Mesenchymal stem cell (in vitro differentiated cells and primary cell): ENCODE data around the gene ELL2.

Experiments used
- DNase-seq: peaks from one replicate; pipeline ENCODE4 v3.0.0-alpha.2; 2013
- H2AFZ ChIP-seq: one replicate; pipeline ENCODE4 v1.6.1; 2013; ENCODE audit warnings: low read depth, mild to moderate bottlenecking, control low read depth, inconsistent platforms, low read length, moderate library complexity
- H2AK5ac ChIP-seq: 2 replicates; pipeline ENCODE4 v1.6.1; 2013; ENCODE audit warnings: low read length, moderate library complexity, mild to moderate bottlenecking, inconsistent platforms; ENCODE audit not compliant: severe bottlenecking
- H2BK120ac ChIP-seq: one replicate; pipeline ENCODE4 v1.6.1; 2013; ENCODE audit warnings: low read depth, mild to moderate bottlenecking, inconsistent platforms, low read length, moderate library complexity
- H2BK12ac ChIP-seq, 2 experiments: one replicate each; pipeline ENCODE4 v1.6.1; 2013; ENCODE audit warnings: inconsistent platforms in 2 of 2, low read length in 2 of 2, mild to moderate bottlenecking in 2 of 2, moderate library complexity in 2 of 2, control low read depth in 1 of 2
- H2BK15ac ChIP-seq: one replicate; pipeline ENCODE4 v1.6.1; 2013; ENCODE audit warnings: mild to moderate bottlenecking, low read depth, inconsistent platforms; ENCODE audit not compliant: poor library complexity, severe bottlenecking
- H2BK5ac ChIP-seq: 2 replicates; pipeline ENCODE4 v1.6.1; 2013; ENCODE audit warnings: low read depth, mild to moderate bottlenecking, low read length, control low read depth, inconsistent platforms; ENCODE audit not compliant: poor library complexity, severe bottlenecking
- H3K14ac ChIP-seq, 2 experiments: one replicate each; pipeline ENCODE4 v1.6.1; 2013; ENCODE audit warnings: inconsistent platforms in 2 of 2, low read length in 2 of 2, control low read depth in 1 of 2, mild to moderate bottlenecking in 1 of 2, moderate library complexity in 1 of 2
- H3K18ac ChIP-seq, 2 experiments: one replicate each; pipeline ENCODE4 v1.6.1; 2013; ENCODE audit warnings: inconsistent platforms in 2 of 2, low read length in 2 of 2, control low read depth in 1 of 2, low read depth in 1 of 2, mild to moderate bottlenecking in 1 of 2
- H3K23ac ChIP-seq, 2 experiments: one replicate each; pipeline ENCODE4 v1.6.1; 2013; ENCODE audit warnings: inconsistent platforms in 2 of 2, low read length in 2 of 2, mild to moderate bottlenecking in 2 of 2, moderate library complexity in 2 of 2, control low read depth in 1 of 2
- H3K27ac ChIP-seq: 2 replicates; pipeline ENCODE4 v1.5.1; 2013; ENCODE audit warnings: mild to moderate bottlenecking, moderate library complexity, low read length, control low read depth, inconsistent platforms; ENCODE audit not compliant: poor library complexity, severe bottlenecking
- H3K27me3 ChIP-seq, 2 experiments: 2 replicates each; pipeline versions ENCODE4 v1.6.1 to v1.7.0; 2013; ENCODE audit warnings: low read length in 2 of 2, mild to moderate bottlenecking in 2 of 2, moderate library complexity in 2 of 2, control low read depth in 1 of 2, inconsistent platforms in 1 of 2; ENCODE audit not compliant: control insufficient read depth in 1 of 2, insufficient read depth in 1 of 2
- H3K36me3 ChIP-seq, 2 experiments: 2 replicates each; pipeline versions ENCODE4 v1.6.1 to v1.7.0; 2013; ENCODE audit warnings: low read length in 2 of 2, control low read depth in 1 of 2, inconsistent platforms in 1 of 2, low read depth in 1 of 2, mild to moderate bottlenecking in 1 of 2; ENCODE audit not compliant: insufficient read depth in 2 of 2, control insufficient read depth in 1 of 2
- H3K4ac ChIP-seq, 2 experiments: one replicate each; pipeline ENCODE4 v1.6.1; 2013; ENCODE audit warnings: inconsistent platforms in 2 of 2, low read length in 2 of 2, mild to moderate bottlenecking in 2 of 2, moderate library complexity in 2 of 2, control low read depth in 1 of 2, low read depth in 1 of 2
- H3K4me1 ChIP-seq: 2 replicates; pipeline ENCODE4 v1.6.1; 2013; ENCODE audit warnings: low read depth, low read length, control low read depth; ENCODE audit not compliant: control insufficient read depth, insufficient read depth
- H3K4me2 ChIP-seq: 2 replicates; pipeline ENCODE4 v1.6.1; 2013; ENCODE audit warnings: low read length, mild to moderate bottlenecking, inconsistent platforms; ENCODE audit not compliant: poor library complexity, severe bottlenecking
- H3K4me3 ChIP-seq, 2 experiments: 2 replicates each; pipeline versions ENCODE4 v1.5.1 to v1.7.0; 2013; ENCODE audit warnings: low read length in 2 of 2, mild to moderate bottlenecking in 2 of 2, control low read depth in 1 of 2, low read depth in 1 of 2; ENCODE audit not compliant: insufficient read depth in 1 of 2
- H3K79me1 ChIP-seq: replicated peaks from 2 replicates; pipeline ENCODE4 v1.6.1; 2013; ENCODE audit warnings: mild to moderate bottlenecking, control low read depth, low read length, inconsistent platforms; ENCODE audit not compliant: poor library complexity, severe bottlenecking
- H3K9ac ChIP-seq: 2 replicates; pipeline ENCODE4 v1.7.0; 2013; ENCODE audit warnings: mild to moderate bottlenecking, low read length, moderate library complexity
- H3K9me3 ChIP-seq: 2 replicates; pipeline ENCODE4 v1.7.0; 2013; ENCODE audit warnings: mild to moderate bottlenecking, low read length; ENCODE audit not compliant: control insufficient read depth
- H4K8ac ChIP-seq: one replicate; pipeline ENCODE4 v1.6.1; 2013; ENCODE audit warnings: inconsistent platforms, mild to moderate bottlenecking, low read length, moderate library complexity
- H4K91ac ChIP-seq: one replicate; pipeline ENCODE4 v1.6.1; 2013; ENCODE audit warnings: mild to moderate bottlenecking, low read length, inconsistent platforms
- WGBS: methylation state at CpG from one replicate; pipeline ENCODE4 v1.1.7; 2013; ENCODE audit warnings: mixed read lengths; 5-methylcytosine and 5-hydroxymethylcytosine counted together

Gene ELL2

DNA sequence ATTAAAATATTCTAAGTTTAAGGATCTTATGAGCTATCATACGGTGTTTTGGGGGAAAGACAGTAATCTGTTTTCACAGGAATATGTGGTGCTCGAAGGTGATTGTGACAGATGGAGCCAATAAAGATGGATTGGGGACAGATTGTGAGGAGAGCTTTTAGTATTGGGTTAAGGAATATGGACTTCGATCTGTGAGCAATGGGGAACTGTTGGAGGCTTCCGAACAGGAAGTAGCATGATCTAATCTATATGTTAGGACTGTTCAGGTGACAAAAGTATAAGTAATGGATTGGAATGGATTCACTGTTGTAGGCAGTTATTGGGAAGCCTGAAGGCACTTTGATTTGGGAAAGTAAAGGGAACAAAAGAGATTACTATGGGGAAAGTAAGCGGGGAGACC lies 7.4 kb upstream of the ELL2 start:
- H3K4me1 ChIP-seq: peaks cover 3% of the 10 kb centered on the region
- no peaks in the 10 kb centered on the region for H3K27me3 ChIP-seq
- H2BK120ac ChIP-seq: no peak overlapping the region
- H3K36me3 ChIP-seq: no peaks in the 10 kb centered on the region
- no peak overlapping the region for H3K18ac ChIP-seq
- no peak overlapping the region for H3K4ac ChIP-seq
- H3K4me3 ChIP-seq: no peak overlapping the region
- H2AK5ac ChIP-seq: no peak overlapping the region
- H3K4me2 ChIP-seq: no peak overlapping the region
- H3K9me3 ChIP-seq: no peaks in the 10 kb centered on the region
- H3K27ac ChIP-seq: no peak overlapping the region
- no peak overlapping the region for H3K23ac ChIP-seq
- no peak overlapping the region for H2AFZ ChIP-seq
- WGBS: 97% methylated on average over 5 of the region's 5 CpGs
- no peak overlapping the region for H2BK5ac ChIP-seq
- H3K79me1 ChIP-seq: peaks cover 4% of the 10 kb centered on the region
- no peak overlapping the region for H2BK12ac ChIP-seq
- no peak for DNase-seq
- H3K9ac ChIP-seq: no peak overlapping the region
- no peak overlapping the region for H4K8ac ChIP-seq
- no peak overlapping the region for H4K91ac ChIP-seq
- no peak overlapping the region for H2BK15ac ChIP-seq
- H3K14ac ChIP-seq: no peak overlapping the region

DNA sequence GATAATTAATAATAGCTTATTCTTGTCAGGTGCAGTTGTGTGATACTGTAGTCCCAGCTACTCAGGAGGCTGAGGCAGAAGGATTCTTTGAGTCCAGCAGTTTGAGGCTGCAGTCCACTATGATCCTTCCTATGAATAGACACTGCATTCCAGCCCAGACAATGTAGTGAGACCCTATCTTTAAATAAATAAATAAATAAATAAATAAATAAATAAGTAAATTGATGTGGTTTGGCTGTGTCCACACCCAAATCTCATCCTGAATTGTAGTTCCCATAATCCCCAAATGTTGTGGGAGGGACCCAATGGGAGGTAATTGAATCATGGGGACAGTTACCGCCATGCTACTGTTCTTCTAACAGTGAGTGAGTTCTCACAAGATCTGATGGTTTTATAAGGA lies 5.6 kb upstream of the ELL2 start:
- 100% methylated on average over 1 of the region's 1 CpG for WGBS

DNA sequence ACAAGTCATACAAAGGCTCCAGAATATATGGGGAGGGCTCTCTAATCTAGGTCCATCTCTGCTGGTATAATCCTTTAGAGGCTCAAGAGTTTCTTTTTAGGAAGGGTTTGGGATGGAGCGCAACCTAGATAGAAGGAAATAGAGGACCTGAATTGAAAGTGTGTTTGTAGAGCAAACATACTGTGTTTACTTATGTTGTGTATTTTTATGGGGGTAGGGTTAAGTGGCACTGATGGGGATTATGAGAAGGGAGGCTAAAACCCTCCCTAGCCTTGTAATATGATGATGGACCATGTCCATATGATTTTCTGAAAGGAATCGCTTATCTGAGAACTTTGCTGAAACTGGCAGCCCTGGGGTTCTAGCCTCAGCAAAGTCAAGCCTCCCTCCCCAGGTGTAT lies 4.4 kb upstream of the ELL2 start:
- no peaks in the 10 kb centered on the region for H3K27me3 ChIP-seq
- H3K27ac ChIP-seq: no peak overlapping the region

More for the DNA sequence above, 5.6 kb upstream of the ELL2 start:
- H3K9me3 ChIP-seq: no peaks in the 10 kb centered on the region
- H3K27me3 ChIP-seq: no peaks in the 10 kb centered on the region
- H3K4me3 ChIP-seq: no peak overlapping the region
- H2AFZ ChIP-seq: no peak overlapping the region
- H4K8ac ChIP-seq: no peak overlapping the region
- H4K91ac ChIP-seq: no peak overlapping the region
- no peak overlapping the region for H3K4me2 ChIP-seq
- no peak overlapping the region for H2BK15ac ChIP-seq
- no peak overlapping the region for H3K23ac ChIP-seq
- H3K14ac ChIP-seq: no peak overlapping the region
- no peak overlapping the region for H3K27ac ChIP-seq
- no peaks in the 10 kb centered on the region for H3K36me3 ChIP-seq
- no peaks in the 10 kb centered on the region for H3K4me1 ChIP-seq
- H3K18ac ChIP-seq: no peak overlapping the region
- no peak overlapping the region for H2BK120ac ChIP-seq
- H3K4ac ChIP-seq: no peak overlapping the region
- H2BK5ac ChIP-seq: no peak overlapping the region
- DNase-seq: no peak
- no peak overlapping the region for H3K9ac ChIP-seq
- no peak overlapping the region for H2AK5ac ChIP-seq
- H2BK12ac ChIP-seq: no peak overlapping the region
- H3K79me1 ChIP-seq: peaks cover 4% of the 10 kb centered on the region

DNA sequence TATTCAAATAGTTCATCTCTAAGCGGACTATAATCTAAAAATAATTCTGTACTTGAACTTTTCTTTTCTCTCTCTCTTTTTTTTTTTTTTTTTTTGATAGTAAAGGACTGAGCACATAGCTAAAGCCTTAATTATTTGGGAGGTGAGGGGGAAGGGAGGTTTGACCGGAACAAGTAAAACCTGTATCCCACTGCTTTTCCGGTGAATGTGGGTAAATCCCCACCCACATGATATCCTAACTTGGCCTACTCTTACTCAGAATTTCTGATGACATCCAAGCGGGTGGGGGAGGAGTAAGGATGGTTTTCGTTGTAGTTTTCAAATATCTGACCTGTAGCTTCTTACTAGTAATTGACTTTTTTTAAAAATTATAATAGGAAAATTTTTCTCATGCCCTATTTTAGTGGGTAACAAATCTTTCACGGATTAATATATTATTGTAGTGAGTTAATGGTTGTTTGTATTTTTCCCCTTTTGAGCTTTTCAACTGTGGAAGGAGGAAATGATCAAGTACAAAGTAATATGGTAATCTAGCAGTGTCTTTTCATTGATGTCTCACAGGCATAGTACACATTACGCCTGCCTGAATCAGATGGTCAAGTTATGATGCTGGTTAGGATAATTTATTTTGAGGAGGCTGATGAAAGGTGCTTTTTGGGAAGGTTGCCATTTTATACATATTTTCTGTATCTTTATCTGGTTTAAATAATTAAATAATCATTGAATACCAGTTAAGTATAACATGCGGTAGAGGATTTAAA lies 2.2 kb upstream of the ELL2 start:
- H3K14ac ChIP-seq: no peak overlapping the region
- H2BK5ac ChIP-seq: no peak overlapping the region
- H3K79me1 ChIP-seq: peaks cover 6% of the 10 kb centered on the region
- H3K27ac ChIP-seq: no peak overlapping the region
- no peak overlapping the region for H3K4me2 ChIP-seq
- WGBS: 94% methylated on average over 3 of the region's 8 CpGs
- peaks cover 7% of the 10 kb centered on the region for H3K4me1 ChIP-seq
- no peak overlapping the region for H3K4me3 ChIP-seq
- no peaks in the 10 kb centered on the region for H3K27me3 ChIP-seq
- no peaks in the 10 kb centered on the region for H3K9me3 ChIP-seq
- no peak overlapping the region for H2BK120ac ChIP-seq
- H3K36me3 ChIP-seq: no peaks in the 10 kb centered on the region
- no peak overlapping the region for H2BK15ac ChIP-seq
- H2AK5ac ChIP-seq: no peak overlapping the region
- H2BK12ac ChIP-seq: no peak overlapping the region
- no peak for DNase-seq
- no peak overlapping the region for H3K9ac ChIP-seq
- no peak overlapping the region for H3K4ac ChIP-seq
- H4K8ac ChIP-seq: no peak overlapping the region
- no peak overlapping the region for H2AFZ ChIP-seq
- no peak overlapping the region for H3K23ac ChIP-seq
- no peak overlapping the region for H3K18ac ChIP-seq
- no peak overlapping the region for H4K91ac ChIP-seq

More for the DNA sequence above, 4.4 kb upstream of the ELL2 start:
- H3K79me1 ChIP-seq: peaks cover 4% of the 10 kb centered on the region
- no peak overlapping the region for H4K91ac ChIP-seq
- H2AK5ac ChIP-seq: no peak overlapping the region
- no peak overlapping the region for H2BK15ac ChIP-seq
- H2BK5ac ChIP-seq: no peak overlapping the region
- H3K4me3 ChIP-seq: no peak overlapping the region
- H2AFZ ChIP-seq: no peak overlapping the region
- H2BK120ac ChIP-seq: no peak overlapping the region
- H3K18ac ChIP-seq: no peak overlapping the region
- no peak overlapping the region for H3K14ac ChIP-seq
- no peak overlapping the region for H3K23ac ChIP-seq
- H3K4me1 ChIP-seq: no peaks in the 10 kb centered on the region
- no peak overlapping the region for H3K4ac ChIP-seq
- no peak overlapping the region for H3K9ac ChIP-seq
- no peak overlapping the region for H2BK12ac ChIP-seq
- H3K9me3 ChIP-seq: no peaks in the 10 kb centered on the region
- DNase-seq: no peak
- H4K8ac ChIP-seq: no peak overlapping the region
- H3K36me3 ChIP-seq: no peaks in the 10 kb centered on the region
- WGBS: 96% methylated on average over 1 of the region's 2 CpGs
- H3K4me2 ChIP-seq: no peak overlapping the region
